H1 (cell line): ENCODE measurements around the gene TDP2. TPM values are rescaled to one million over a fixed set of nuclear protein-coding genes. Genes with fewer than 3 reads are reported as not detected.

Experiments
- CTCF ChIP-seq, 3 experiments: IDR thresholded peaks; 1 replicate in 2 of 3; 2 replicates in 1 of 3; pipeline versions ENCODE4 v1.5.1 to v1.6.1; 2011; ENCODE audit warnings: low read length in 3 of 3, mild to moderate bottlenecking in 3 of 3, inconsistent platforms in 2 of 3, low read depth in 1 of 3, moderate library complexity in 1 of 3; ENCODE audit not compliant: insufficient read depth in 1 of 3; ENCODE audit errors: control extremely low read depth in 1 of 3
- KDM4A ChIP-seq: IDR thresholded peaks from one replicate; pipeline ENCODE4 v1.7.1; 2012; ENCODE audit warnings: low read depth, mild to moderate bottlenecking, moderate library complexity, low read length, inconsistent platforms; ENCODE audit not compliant: severe bottlenecking
- POU5F1 ChIP-seq: IDR thresholded peaks from 2 replicates; pipeline ENCODE4 v1.6.1; 2011; ENCODE audit warnings: low read depth, mild to moderate bottlenecking, low read length, moderate library complexity
- SP2 ChIP-seq: IDR thresholded peaks from 2 replicates; pipeline ENCODE4 v1.6.1; 2012; ENCODE audit warnings: mild to moderate bottlenecking, low read length, inconsistent platforms
- polyA plus RNA-seq, 7 experiments: library from polyadenylated mRNA; depleted of rRNA in 3 of 7; stranded (reverse) in 5 of 7; unstranded in 2 of 7; fragments of >200 nt in 5 of 7; fragments of 200-250 nt in 2 of 7; gene quantifications; 1 replicate in 5 of 7; 2 replicates in 1 of 7; 4 replicates in 1 of 7; pipeline versions ENCODE4 v1.2.1 to v1.2.3, GENCODE V29; 2011 to 2013; ENCODE audit warnings: missing spikeins in 2 of 7, mixed read lengths in 2 of 7
- total RNA-seq: library from RNA; stranded (reverse); fragmentation: NEBNext Ultra II Directional; extraction: Animal tissue kit (Norgen Biotek cat#: 25700); gene quantifications from 2 replicates; pipeline ENCODE4 v1.2.1, GENCODE V29; 2021

Gene TDP2
- total and polyA plus RNA-seq, 2 of the 8 experiments (the other 6 are each of a cell fraction or from before 2014, with no cell fraction given), result 18.8 to 51.6 TPM

DNA sequence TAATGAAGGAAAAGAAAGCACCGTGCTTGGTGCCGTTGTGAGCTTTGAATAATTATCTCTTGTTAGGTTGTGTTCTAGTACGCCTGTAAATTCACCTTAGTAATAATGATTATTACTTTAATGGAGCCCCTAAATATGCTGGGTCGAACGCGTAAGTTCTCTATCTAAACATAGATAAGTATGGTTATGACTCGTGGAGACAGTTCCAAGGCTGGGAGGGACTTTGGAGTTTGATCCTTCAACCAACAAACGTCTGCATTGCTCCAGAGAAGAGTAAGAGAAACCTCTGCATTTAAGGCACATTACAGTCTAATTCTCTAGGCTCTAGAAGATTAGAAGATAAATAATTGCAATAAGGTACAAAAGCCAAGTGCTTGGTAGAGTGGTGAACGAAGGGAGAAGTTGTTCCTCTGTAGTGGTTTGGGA lies 692 bp upstream of the TDP2 start (continued):
- TF ChIP-seq CTCF (IDR thresholded peaks at IDR 0.05; ENCODE audit: control extremely low read depth in 1 of 3, insufficient read depth in 1 of 3, low read depth in 1 of 3, low read length in 3 of 3) (no peak), POU5F1 (no peak), KDM4A (no peak), SP2 (no peak)
